ENCODE results near the gene EGLN2. TPM values are rescaled to one million over a fixed set of nuclear protein-coding genes. Genes with fewer than 3 reads are reported as not detected.
A peak's percentile ranks its signal among the peaks of the same experiment; 100 is the strongest.

Gene EGLN2
- total RNA-seq, 1 donor from 2014 or later: 83.4 TPM

- DNase-seq (ENCODE audit: extremely low spot score, unreplicated experiment): no peak
- Mint-ChIP-seq H3K27me3 (no peaks in the 10 kb centered on the region), H3K27ac (peak overlapping the region; percentile 87), H3K4me1 (ENCODE audit: unreplicated experiment) (peaks cover 49% of the 10 kb centered on the region), H3K4me3 (peak overlapping the region; percentile 74), H3K36me3 (peaks cover 6% of the 10 kb centered on the region), H3K9me3 (no peaks in the 10 kb centered on the region)
- TF ChIP-seq, protein P1, sequence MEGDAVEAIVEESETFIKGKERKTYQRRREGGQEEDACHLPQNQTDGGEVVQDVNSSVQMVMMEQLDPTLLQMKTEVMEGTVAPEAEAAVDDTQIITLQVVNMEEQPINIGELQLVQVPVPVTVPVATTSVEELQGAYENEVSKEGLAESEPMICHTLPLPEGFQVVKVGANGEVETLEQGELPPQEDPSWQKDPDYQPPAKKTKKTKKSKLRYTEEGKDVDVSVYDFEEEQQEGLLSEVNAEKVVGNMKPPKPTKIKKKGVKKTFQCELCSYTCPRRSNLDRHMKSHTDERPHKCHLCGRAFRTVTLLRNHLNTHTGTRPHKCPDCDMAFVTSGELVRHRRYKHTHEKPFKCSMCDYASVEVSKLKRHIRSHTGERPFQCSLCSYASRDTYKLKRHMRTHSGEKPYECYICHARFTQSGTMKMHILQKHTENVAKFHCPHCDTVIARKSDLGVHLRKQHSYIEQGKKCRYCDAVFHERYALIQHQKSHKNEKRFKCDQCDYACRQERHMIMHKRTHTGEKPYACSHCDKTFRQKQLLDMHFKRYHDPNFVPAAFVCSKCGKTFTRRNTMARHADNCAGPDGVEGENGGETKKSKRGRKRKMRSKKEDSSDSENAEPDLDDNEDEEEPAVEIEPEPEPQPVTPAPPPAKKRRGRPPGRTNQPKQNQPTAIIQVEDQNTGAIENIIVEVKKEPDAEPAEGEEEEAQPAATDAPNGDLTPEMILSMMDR (conservative IDR thresholded peaks at IDR 0.05): no peak
Observed at GRCh38 chr19:40801426-40802299, 2.7 kb downstream of the EGLN2 start.

DNA sequence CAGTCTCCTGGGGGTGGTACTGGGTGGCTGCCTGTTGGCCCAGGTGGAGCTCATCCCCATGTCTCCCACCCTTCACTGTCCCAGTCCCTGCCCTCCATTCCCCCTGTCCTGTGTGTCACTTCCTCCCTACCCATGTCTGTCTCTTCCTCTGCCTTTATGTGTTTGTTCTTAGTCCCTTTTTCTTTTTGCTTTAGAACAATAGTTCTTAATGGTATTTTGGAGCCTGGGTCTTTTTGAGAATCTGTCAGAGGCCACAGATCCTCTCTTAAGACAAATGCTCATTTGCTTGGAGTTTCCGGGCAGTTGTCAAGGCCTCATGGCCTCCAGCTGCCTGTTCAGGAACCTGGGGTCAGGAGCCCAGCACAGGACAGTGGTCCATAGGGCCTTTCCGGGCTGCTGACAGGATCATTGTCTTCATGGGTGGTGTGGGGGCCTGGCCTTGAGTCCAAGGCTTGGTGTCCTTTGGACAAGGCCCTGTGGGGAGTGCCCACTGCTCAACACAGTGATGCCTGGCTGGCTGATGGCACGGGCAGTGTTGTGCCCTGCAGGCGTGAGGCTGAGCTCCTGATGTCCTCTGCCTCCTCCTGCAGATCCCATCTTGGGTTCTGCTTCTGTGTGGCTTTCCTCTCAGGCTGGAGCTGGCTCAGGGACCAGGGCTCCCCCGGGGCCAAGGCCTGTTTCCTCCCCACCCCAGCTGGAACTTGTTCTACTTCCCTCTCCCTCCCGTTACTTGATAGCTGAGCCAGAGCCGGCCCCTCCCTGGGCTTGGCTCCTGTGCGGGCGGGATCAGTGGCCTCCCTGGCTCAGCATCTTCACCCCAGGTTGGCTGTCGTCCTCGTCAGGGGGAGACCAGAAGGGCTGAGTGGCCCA lies 3.5 kb downstream of the EGLN2 start:
- Mint-ChIP-seq H3K9me3 (no peaks in the 10 kb centered on the region), H3K36me3 (peaks cover 9% of the 10 kb centered on the region), H3K27me3 (no peaks in the 10 kb centered on the region), H3K27ac (peak overlapping the region; percentile 87), H3K4me1 (ENCODE audit: unreplicated experiment) (peaks cover 56% of the 10 kb centered on the region), H3K4me3 (peak overlapping the region; percentile 74)
- DNase-seq (ENCODE audit: extremely low spot score, unreplicated experiment): no peak
- TF ChIP-seq, protein P1 (conservative IDR thresholded peaks at IDR 0.05): no peak

DNA sequence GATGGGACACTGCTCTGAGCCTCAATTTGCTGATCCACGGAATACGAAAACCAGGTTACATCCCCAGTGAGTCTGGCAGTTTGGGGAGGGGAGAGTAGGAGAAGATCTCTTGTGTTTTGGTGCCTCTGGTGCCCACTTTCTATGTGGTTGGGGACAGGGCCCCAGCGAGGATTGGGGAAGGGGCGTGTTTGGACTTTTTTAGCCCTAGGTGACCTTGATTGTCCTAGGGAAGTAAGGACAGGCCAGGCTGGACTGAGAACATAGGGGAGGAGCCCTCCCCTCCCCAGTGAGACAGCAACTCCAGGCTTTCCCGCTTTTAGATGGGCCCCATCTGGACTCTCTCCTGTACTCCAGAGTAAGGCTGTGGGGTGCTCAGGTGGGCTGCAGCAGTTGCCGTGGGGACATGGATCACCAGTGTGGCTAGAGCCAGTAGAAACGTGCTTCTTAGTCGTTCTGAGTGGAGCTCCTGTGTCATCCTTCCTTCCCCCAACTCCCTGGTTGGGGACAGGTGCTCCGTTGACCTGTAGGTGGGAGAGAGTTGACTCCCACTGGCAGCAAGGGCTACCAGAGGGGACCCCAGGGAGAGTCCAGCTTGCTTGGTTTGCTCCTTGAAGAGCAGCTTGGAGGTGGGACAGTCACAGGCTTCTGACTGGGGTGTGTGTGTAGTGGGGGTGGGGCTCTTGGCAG lies 4.3 kb downstream of the EGLN2 start:
- no peaks in the 10 kb centered on the region for H3K9me3 Mint-ChIP-seq
- TF ChIP-seq, protein P1 (conservative IDR thresholded peaks at IDR 0.05): no peak
- no peak for DNase-seq (ENCODE audit: extremely low spot score, unreplicated experiment)
- peaks cover 58% of the 10 kb centered on the region for H3K4me1 Mint-ChIP-seq (ENCODE audit: unreplicated experiment)
- H3K27me3 Mint-ChIP-seq: no peaks in the 10 kb centered on the region
- peak overlapping the region; percentile 74 for H3K4me3 Mint-ChIP-seq
- peak overlapping the region; percentile 87 for H3K27ac Mint-ChIP-seq
- peaks cover 14% of the 10 kb centered on the region for H3K36me3 Mint-ChIP-seq

- no peak for DNase-seq (ENCODE audit: extremely low spot score, unreplicated experiment)
- H3K4me1 Mint-ChIP-seq (ENCODE audit: unreplicated experiment): peaks cover 54% of the 10 kb centered on the region
Observed at GRCh38 chr19:40803857-40804782, 5.1 kb downstream of the EGLN2 start.

More at GRCh38 chr19:40803857-40804782, 5.1 kb downstream of the EGLN2 start:
- H3K27me3 Mint-ChIP-seq: no peaks in the 10 kb centered on the region
- peak overlapping the region; percentile 87 for H3K27ac Mint-ChIP-seq
- H3K36me3 Mint-ChIP-seq: peaks cover 14% of the 10 kb centered on the region
- TF ChIP-seq, protein P1 (conservative IDR thresholded peaks at IDR 0.05): no peak
- H3K4me3 Mint-ChIP-seq: peak overlapping the region; percentile 33
- H3K9me3 Mint-ChIP-seq: no peaks in the 10 kb centered on the region

All from type B pancreatic cell (in vitro differentiated cells).